Measurements from ENCODE around the gene UNK.

The UNK gene

GRCh38 chr17:75793460-75793859 is 8.9 kb downstream of the UNK start:
- no peak for ATAC-seq
- no peak for TF ChIP-seq ZNF70 (CRISPR knock-in tag; IDR thresholded peaks at IDR 0.05)

- ATAC-seq = no peak
- TF ChIP-seq, protein P1, sequence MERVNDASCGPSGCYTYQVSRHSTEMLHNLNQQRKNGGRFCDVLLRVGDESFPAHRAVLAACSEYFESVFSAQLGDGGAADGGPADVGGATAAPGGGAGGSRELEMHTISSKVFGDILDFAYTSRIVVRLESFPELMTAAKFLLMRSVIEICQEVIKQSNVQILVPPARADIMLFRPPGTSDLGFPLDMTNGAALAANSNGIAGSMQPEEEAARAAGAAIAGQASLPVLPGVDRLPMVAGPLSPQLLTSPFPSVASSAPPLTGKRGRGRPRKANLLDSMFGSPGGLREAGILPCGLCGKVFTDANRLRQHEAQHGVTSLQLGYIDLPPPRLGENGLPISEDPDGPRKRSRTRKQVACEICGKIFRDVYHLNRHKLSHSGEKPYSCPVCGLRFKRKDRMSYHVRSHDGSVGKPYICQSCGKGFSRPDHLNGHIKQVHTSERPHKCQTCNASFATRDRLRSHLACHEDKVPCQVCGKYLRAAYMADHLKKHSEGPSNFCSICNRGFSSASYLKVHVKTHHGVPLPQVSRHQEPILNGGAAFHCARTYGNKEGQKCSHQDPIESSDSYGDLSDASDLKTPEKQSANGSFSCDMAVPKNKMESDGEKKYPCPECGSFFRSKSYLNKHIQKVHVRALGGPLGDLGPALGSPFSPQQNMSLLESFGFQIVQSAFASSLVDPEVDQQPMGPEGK (CRISPR knock-in tag; IDR thresholded peaks at IDR 0.05; ENCODE audit: borderline replicate concordance) = no peak
- no peak for TF ChIP-seq ZFP30 (CRISPR knock-in tag; IDR thresholded peaks at IDR 0.05)
Measured at GRCh38 chr17:75795820-75796607, 11.4 kb downstream of the UNK start.

DNA sequence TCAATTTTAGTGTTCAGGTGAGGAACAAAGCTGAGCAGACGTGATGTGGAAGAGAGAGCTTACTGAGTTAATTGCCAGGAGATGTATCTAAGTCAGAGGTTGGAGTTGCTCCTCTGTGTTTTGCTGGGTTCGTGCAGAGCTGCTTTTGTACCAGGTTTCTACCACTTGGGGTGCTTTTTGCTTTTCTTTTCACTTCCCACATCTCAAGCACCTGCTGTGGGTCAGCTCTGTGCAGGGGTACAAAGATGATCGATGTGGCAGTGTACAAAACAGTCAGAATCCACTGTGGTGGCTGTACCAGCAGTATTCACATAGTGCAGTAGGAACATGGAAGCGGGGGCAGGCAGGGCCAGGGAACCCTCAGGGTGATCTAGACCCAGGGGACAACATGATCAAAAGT is 14.8 kb downstream of the UNK start:
- TF ChIP-seq ZFP3 (CRISPR knock-in tag; IDR thresholded peaks at IDR 0.05) (no peak), ISL1 (CRISPR knock-in tag; IDR thresholded peaks at IDR 0.05) (no peak), ARNTL (CRISPR knock-in tag; IDR thresholded peaks at IDR 0.05; ENCODE audit: borderline replicate concordance, low read depth) (no peak), ESRRG (CRISPR knock-in tag; IDR thresholded peaks at IDR 0.05) (no peak), ZNF565 (CRISPR knock-in tag; conservative IDR thresholded peaks at IDR 0.05; ENCODE audit: low read depth) (no peak), PPARA (CRISPR knock-in tag; IDR thresholded peaks at IDR 0.05; ENCODE audit: borderline replicate concordance) (no peak), RARB (CRISPR knock-in tag; IDR thresholded peaks at IDR 0.05) (no peak), CREB5 (CRISPR knock-in tag; IDR thresholded peaks at IDR 0.05; ENCODE audit: low read depth) (no peak), ZNF70 (CRISPR knock-in tag; IDR thresholded peaks at IDR 0.05) (no peak), BACH2 (CRISPR knock-in tag; IDR thresholded peaks at IDR 0.05; ENCODE audit: borderline replicate concordance) (no peak), ZNF8 (CRISPR knock-in tag; IDR thresholded peaks at IDR 0.05) (no peak), POU6F1 (CRISPR knock-in tag; IDR thresholded peaks at IDR 0.05; ENCODE audit: borderline replicate concordance, low read depth) (no peak), TOX (CRISPR knock-in tag; IDR thresholded peaks at IDR 0.05; ENCODE audit: borderline replicate concordance) (no peak), TCF4 (CRISPR knock-in tag; IDR thresholded peaks at IDR 0.05; ENCODE audit: borderline replicate concordance) (no peak), ZFP30 (CRISPR knock-in tag; IDR thresholded peaks at IDR 0.05) (no peak)
- TF ChIP-seq, protein P2, sequence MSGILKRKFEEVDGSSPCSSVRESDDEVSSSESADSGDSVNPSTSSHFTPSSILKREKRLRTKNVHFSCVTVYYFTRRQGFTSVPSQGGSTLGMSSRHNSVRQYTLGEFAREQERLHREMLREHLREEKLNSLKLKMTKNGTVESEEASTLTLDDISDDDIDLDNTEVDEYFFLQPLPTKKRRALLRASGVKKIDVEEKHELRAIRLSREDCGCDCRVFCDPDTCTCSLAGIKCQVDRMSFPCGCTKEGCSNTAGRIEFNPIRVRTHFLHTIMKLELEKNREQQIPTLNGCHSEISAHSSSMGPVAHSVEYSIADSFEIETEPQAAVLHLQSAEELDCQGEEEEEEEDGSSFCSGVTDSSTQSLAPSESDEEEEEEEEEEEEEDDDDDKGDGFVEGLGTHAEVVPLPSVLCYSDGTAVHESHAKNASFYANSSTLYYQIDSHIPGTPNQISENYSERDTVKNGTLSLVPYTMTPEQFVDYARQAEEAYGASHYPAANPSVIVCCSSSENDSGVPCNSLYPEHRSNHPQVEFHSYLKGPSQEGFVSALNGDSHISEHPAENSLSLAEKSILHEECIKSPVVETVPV (CRISPR knock-in tag; IDR thresholded peaks at IDR 0.05) = no peak
- TF ChIP-seq, protein P1 (CRISPR knock-in tag; IDR thresholded peaks at IDR 0.05; ENCODE audit: borderline replicate concordance) = no peak
- ATAC-seq = no peak

DNA sequence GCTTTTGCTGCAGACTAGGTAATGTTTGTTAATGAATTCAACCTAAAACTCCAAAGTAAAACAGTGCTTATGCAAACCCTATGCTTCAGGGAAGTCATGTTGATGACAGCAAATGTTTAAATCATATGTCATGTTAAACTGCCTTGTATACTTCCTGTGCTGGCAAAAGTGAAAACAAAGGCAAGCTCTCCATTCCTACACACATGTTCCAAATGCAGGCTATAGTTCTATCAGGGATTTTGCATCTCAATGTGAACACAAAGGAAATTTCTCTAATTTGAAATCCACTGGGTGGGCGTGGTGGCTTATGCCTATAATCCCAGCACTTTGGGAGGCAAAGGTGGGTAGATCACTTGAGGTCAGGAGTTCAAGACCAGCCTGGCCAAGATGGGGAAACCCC is 19.3 kb downstream of the UNK start:
- ATAC-seq = no peak
- no peak for TF ChIP-seq ZNF8 (CRISPR knock-in tag; IDR thresholded peaks at IDR 0.05)
- no peak for TF ChIP-seq ZC3H10 (CRISPR knock-in tag; IDR thresholded peaks at IDR 0.05)
- TF ChIP-seq, protein P2 (CRISPR knock-in tag; IDR thresholded peaks at IDR 0.05) = no peak
- no peak for TF ChIP-seq ZNF70 (CRISPR knock-in tag; IDR thresholded peaks at IDR 0.05)
- no peak for TF ChIP-seq SNAI2 (CRISPR knock-in tag; IDR thresholded peaks at IDR 0.05)
- no peak for TF ChIP-seq ISL1 (CRISPR knock-in tag; IDR thresholded peaks at IDR 0.05)
- no peak for TF ChIP-seq BACH2 (CRISPR knock-in tag; IDR thresholded peaks at IDR 0.05; ENCODE audit: borderline replicate concordance)
- TF ChIP-seq POU6F1 (CRISPR knock-in tag; IDR thresholded peaks at IDR 0.05; ENCODE audit: borderline replicate concordance, low read depth) = no peak
- TF ChIP-seq CREB5 (CRISPR knock-in tag; IDR thresholded peaks at IDR 0.05; ENCODE audit: low read depth) = no peak
- TF ChIP-seq, protein P1 (CRISPR knock-in tag; IDR thresholded peaks at IDR 0.05; ENCODE audit: borderline replicate concordance) = no peak

All from SK-N-SH treated with all-trans-retinoic acid at 6 μM for 48 hours (cell line).